ENCODE data around the gene AP2A2. TPM values are rescaled to one million over a fixed set of nuclear protein-coding genes. Genes with fewer than 3 reads are reported as not detected.

Gene AP2A2
- total and polyA plus RNA-seq, 8 donors, result 15.0 to 350 (median 39.9) TPM

GRCh38 chr11:880447-880846 lies 45.2 kb upstream of the AP2A2 start:
- Histone ChIP-seq H3K9me3 (no peaks in the 10 kb centered on the region), H3K4me3 (no peak overlapping the region), H3K36me3 (peaks cover 9 to 84% (median 67%) of the 10 kb centered on the region in 4 donors), H3K27me3 (no peaks in the 10 kb centered on the region), H3K4me1 (no peaks in the 10 kb centered on the region), H3K27ac (no peak overlapping the region)
- TF ChIP-seq POLR2AphosphoS5 (IDR thresholded peaks at IDR 0.05) (no peak), EP300 (IDR thresholded peaks at IDR 0.05) (no peak), POLR2A (IDR thresholded peaks at IDR 0.05) (no peak), CTCF (IDR thresholded peaks at IDR 0.05) (no peak)
- DNase-seq, result no peak
- intact Hi-C loops (cut with DNase I; ENCODE audit: low total_unique reads), result no loop called here
- WGBS, 5 donors, result 80 to 90% (median 85%) methylated on average over 10 to 14 of the region's 14 CpGs

- Histone ChIP-seq H3K4me1 (no peaks in the 10 kb centered on the region), H3K4me3 (no peak overlapping the region), H3K27ac (no peak overlapping the region), H3K36me3 (peaks cover 13 to 96% (median 80%) of the 10 kb centered on the region in 4 donors), H3K27me3 (no peaks in the 10 kb centered on the region), H3K9me3 (no peaks in the 10 kb centered on the region)
- intact Hi-C loops (cut with DNase I; ENCODE audit: low total_unique reads), result no loop called here
- DNase-seq, result no peak
- TF ChIP-seq POLR2AphosphoS5 (IDR thresholded peaks at IDR 0.05), result no peak
- TF ChIP-seq POLR2A (IDR thresholded peaks at IDR 0.05), result no peak
- TF ChIP-seq CTCF (IDR thresholded peaks at IDR 0.05), result no peak
- TF ChIP-seq EP300 (IDR thresholded peaks at IDR 0.05), result no peak
- WGBS, 5 donors, result 88 to 90% (median 90%) methylated on average over 10 to 14 of the region's 14 CpGs
These were observed 43.1 kb upstream of the AP2A2 start for GRCh38 chr11:882596-882995.

- intact Hi-C loops (cut with DNase I; ENCODE audit: low total_unique reads), result no loop called here
- TF ChIP-seq POLR2A (IDR thresholded peaks at IDR 0.05), result no peak
- TF ChIP-seq POLR2AphosphoS5 (IDR thresholded peaks at IDR 0.05), result no peak
- no peak for TF ChIP-seq EP300 (IDR thresholded peaks at IDR 0.05)
- TF ChIP-seq CTCF (IDR thresholded peaks at IDR 0.05), result no peak
- Histone ChIP-seq H3K36me3 (peaks cover 13 to 96% (median 85%) of the 10 kb centered on the region in 4 donors), H3K27me3 (no peaks in the 10 kb centered on the region), H3K9me3 (no peaks in the 10 kb centered on the region), H3K4me1 (no peaks in the 10 kb centered on the region), H3K4me3 (no peak overlapping the region), H3K27ac (no peak overlapping the region)
- no peak for DNase-seq
- WGBS, 5 donors, result 47 to 94% (median 87%) methylated on average over 2 to 10 of the region's 10 CpGs
These were observed 42.1 kb upstream of the AP2A2 start for GRCh38 chr11:883527-883926.

- DNase-seq, result no peak
- H3K27ac ChIP-seq, result no peak overlapping the region
- intact Hi-C loops (cut with DNase I; ENCODE audit: low total_unique reads), result no loop called here
- no peaks in the 10 kb centered on the region for H3K27me3 ChIP-seq
- no peaks in the 10 kb centered on the region for H3K9me3 ChIP-seq
- H3K4me1 ChIP-seq, result no peaks in the 10 kb centered on the region
- peaks cover 13 to 95% (median 78%) of the 10 kb centered on the region in 4 donors for H3K36me3 ChIP-seq
- no peak overlapping the region for H3K4me3 ChIP-seq
- TF ChIP-seq EP300 (IDR thresholded peaks at IDR 0.05) (no peak), CTCF (IDR thresholded peaks at IDR 0.05) (no peak), POLR2A (IDR thresholded peaks at IDR 0.05) (no peak), POLR2AphosphoS5 (IDR thresholded peaks at IDR 0.05) (no peak)
- WGBS, 5 donors, result 82 to 90% (median 88%) methylated on average over 12 to 16 of the region's 16 CpGs
These were observed 41.0 kb upstream of the AP2A2 start for GRCh38 chr11:884578-885070.

Measured in stomach (tissue), 9 donors.